Ureter (tissue), 1 donor: ENCODE results near the gene PRDM1. TPM values are rescaled to one million over a fixed set of nuclear protein-coding genes. Genes with fewer than 3 reads are reported as not detected.
"Not testable (repeated sequence)": the region's sequence is repeated elsewhere in the genome, so short reads cannot be mapped to it uniquely, and the experiment has no call there.

Source experiments
- DNase-seq: peaks from one replicate; pipeline ENCODE4 v3.0.0-alpha.2; 2020; ENCODE audit warnings: low spot score
- total RNA-seq: library from RNA; stranded (reverse); gene quantifications from one replicate; pipeline ENCODE4 v1.2.4, GENCODE V29; 2023
- donor health status: DM: yes; HTN: yes; CAD: no.

The PRDM1 gene
- total RNA-seq, 1 donor from 2014 or later = 18.2 TPM

GRCh38 chr6:106136845-106137244 lies 50.7 kb downstream of the PRDM1 start:
- no peak for DNase-seq

GRCh38 chr6:106138151-106138550 lies 52.0 kb downstream of the PRDM1 start:
- DNase-seq = no peak

DNA sequence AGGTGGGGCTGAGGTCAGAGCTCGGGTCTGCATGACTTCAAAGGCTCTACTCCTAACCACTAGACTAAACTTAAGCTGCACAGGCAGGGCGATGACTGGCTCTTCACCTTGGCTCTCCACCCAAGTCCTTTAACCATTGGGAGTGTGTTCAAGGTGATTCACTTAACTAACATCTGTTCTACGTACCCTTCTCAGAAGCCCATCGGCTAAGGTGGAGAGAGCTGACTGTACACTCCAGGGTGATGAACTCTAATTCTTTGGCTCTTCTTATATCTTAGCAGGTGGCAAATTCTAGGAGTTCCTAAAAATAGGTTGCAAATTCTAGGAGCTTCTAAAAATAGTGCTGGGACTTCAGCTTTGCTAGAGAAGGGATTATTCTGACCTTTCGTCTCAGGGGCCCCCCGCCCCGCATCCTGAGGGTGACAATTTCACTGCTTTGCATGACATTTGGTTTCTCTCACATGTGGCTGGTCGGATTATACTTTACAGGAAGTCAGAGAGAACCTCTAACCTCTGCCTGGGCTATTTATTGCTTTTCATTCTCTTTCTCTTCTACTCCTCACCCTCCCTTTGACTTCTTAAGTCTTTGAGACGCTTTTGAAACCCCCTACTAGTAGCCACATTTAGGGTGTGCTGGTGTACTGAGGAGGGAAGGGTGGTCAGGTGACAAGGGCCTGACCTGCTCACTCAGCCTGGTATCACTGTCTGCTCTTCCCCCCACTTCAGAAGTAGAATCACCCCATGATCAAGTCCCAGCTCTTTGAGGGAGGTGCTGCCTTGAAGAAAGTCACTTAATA lies 55.5 kb downstream of the PRDM1 start:
- no peak for DNase-seq

- no peak for DNase-seq
Measured at GRCh38 chr6:106142876-106143431, 56.8 kb downstream of the PRDM1 start.

DNA sequence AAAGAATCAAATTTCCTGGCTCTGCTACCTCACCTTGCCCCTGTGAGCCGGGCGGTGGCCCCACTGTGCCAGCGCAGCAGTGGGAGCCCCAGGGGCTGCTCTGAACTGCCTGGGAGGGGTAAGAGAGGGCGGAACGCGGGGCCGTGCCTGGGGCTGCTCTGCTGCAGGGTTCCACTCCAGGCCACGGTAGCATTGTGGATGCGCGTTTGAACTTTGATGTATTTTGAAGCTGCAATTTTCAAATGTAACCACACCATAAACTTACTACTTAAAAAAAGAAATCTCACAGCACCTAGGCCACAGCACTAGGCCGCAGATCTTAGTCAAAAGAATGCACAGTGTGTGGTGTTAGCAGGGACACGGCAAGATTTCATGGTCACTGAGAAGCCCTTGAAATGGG lies 57.5 kb downstream of the PRDM1 start:
- DNase-seq = no peak

GRCh38 chr6:106145144-106145543 lies 59.0 kb downstream of the PRDM1 start:
- DNase-seq = no peak

DNA sequence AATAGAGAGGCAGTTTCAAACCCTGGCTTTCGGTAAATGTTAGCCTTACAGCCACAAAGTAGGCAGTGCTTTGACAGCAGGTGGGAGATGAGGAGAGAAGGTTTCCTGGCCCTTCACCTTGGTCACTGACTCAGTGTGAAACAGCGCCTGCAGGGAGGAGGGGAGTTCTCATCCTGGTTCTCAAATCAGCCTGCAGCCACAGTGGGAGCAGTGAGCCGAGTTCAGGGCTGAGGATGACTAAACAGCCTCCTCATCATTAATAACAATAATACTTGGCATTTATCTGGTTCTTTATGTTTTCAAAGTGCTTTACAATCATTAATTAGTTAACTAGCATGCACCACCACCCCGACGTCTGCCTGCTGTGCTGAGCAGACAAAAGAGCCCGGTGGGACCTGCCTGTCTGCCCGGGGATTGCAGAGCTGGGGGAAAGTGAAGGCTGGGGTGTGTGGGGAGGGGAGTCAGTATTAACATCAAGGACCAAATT lies 59.6 kb downstream of the PRDM1 start:
- DNase-seq = no peak

DNA sequence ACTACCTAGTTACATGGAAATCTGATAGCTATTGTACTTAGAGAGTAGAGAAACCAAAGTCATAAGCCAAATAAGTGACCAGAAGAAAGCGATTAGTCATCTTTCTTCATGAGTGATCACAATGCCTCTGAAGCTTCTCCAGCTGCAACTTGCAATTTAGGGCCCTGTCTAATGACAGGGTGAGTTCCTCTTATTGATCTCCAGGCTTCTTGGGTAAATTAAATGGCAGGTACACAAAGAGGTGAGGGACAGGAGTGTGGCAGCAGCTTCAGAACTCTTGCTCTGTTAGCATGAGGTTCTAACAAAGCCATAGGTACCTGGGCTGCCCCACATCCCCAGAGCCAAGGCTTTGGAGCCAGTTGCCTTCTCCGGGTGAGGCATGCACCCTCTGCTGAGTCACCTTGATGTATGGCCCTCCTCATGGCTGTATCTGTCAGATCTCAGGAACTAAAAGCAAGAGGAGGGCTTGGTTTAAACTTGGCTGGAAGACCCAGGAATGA lies 60.8 kb downstream of the PRDM1 start:
- no peak for DNase-seq

DNA sequence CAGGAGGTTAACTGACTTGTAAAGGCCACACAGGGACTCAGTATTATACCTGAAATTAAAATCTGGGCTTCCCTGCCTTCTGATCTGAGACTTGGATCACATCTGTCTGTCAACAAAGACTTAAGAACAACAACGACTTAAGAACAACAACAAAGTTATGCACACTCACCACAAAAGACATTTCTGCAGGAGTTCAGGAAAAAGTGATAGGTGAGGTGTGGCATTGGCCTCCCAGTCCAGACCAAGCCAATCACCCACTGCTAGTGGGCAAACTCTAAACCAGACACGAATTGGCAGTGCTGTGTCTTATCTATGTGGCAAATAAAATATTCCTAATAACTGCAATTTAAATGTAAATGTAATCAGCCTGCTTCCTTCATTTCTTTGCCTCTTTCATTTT lies 61.3 kb downstream of the PRDM1 start:
- DNase-seq = no peak

DNA sequence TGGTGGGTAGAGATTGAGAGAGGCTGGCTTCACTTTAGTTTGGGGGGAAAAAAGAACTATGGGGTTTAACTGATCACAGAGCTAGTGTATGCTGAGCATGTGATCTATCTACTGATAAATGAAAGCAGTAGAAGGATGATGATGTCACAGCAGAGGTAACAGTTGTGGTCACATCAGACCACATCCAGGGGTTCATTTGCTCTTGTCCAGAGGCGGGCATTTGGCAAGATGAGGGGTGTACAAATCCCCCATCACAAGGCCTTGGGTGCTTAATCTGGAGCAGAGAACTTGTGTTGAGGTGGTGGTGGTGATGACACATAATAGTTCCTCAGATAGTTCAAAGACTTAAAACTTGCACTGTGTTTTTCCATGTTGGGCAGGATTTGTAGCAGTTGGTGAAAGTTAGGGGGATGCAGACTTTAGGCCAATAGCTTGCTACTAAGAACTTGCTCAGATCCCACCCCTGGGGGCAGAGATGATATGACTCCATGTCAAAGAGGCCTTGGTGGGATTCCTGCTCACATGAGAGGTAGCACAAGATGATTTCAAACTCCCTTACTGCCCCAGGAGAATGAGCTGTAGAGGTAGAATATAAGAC lies 63.4 kb downstream of the PRDM1 start:
- DNase-seq = no peak

DNA sequence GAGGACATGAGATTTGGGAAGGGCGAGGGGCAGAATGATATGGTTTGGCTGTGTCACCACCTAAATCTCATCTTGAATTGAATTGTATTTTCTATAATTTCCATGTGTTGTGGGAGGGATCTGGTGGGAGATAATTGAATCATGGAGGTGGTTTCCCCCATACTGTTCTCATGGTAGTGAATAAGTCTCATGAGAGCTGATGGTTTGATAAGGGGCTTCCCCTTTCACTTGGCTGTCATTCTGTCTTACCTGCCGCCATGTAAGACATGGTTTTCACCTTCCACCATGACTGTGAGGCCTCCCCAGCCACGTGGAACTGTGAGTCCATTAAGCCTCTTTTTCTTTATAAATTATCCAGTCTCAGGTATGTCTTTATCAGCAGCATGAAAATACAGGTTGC lies 66.3 kb downstream of the PRDM1 start:
- not testable (repeated sequence) for DNase-seq

DNA sequence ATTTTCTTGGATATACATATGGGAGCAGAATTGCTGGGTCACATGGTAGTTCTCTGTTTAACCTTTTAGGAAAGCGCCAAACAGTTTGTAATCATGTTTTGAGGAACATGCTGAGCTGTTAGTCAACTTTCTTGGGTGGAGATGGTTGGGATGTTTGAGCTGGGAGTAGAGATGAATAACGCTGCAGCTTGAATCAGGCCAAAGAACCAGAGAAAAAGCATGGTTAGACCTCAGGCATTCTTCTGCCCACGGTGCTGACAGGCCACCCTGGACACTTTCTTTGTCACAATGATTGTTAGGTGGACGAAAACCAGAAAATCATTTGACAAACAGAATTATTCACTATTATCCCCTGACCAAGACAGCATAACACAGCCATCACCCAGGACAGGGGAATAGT lies 66.8 kb downstream of the PRDM1 start:
- DNase-seq = no peak

GRCh38 chr6:106154326-106154725 lies 68.2 kb downstream of the PRDM1 start:
- DNase-seq = no peak

DNA sequence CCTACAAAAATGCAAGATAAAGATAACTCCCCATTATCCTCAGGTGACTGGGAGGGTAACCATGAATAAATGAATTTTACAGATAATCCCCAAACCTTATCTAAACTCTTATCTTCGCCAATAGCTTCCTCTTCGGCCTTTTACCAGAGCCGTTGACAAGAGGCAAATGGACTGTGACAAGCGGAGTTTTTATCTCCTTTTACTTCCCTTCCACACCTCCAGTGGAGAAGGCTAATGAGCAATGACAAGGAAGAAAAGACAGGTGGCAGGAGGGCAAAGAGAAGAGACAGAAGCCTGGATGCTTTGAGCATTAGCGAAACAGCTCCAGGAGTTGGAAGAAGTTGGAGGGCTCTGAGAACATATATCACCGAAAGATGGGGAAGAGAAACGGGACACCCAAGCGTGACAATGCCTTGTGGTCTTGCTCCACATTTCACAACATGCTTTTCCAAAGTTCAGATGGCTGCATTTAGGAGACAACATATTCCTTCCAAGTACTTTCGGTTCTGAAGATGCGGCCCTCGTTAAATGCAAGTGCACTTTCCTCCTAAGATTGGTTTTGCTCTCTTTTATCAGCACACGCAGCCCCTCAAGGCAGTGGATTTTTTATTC lies 69.2 kb downstream of the PRDM1 start:
- no peak for DNase-seq

- DNase-seq = no peak
Measured at GRCh38 chr6:106156413-106156812, 70.3 kb downstream of the PRDM1 start.

DNA sequence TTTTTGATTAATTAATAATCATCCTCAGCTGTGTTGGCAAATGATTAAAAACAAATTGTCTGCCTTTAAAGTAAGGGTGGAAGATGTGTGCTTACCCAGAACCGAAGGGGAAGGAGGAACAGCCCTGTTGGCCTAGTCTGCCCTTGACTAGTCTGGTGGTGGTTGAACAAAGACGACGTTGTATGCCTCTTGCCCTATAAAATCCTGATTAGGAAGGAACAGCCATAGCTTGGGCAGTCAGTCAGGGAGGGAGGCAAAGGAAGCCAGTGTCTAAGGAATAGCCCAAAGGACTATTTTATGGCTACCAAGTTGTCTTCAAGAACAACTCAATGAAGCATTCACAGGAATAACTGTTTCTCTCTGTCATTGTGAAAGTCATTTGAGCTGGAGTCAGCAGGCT lies 70.7 kb downstream of the PRDM1 start:
- DNase-seq = no peak

- no peak for DNase-seq
Measured at GRCh38 chr6:106158816-106159215, 72.7 kb downstream of the PRDM1 start.

Other genes with a start within 250 kb of the PRDM1 start
- gene ATG5, start 239.4 kb downstream of the PRDM1 start, total RNA-seq = 45.0 TPM